ENCODE results near the gene NPIPB6.

The NPIPB6 gene

DNA sequence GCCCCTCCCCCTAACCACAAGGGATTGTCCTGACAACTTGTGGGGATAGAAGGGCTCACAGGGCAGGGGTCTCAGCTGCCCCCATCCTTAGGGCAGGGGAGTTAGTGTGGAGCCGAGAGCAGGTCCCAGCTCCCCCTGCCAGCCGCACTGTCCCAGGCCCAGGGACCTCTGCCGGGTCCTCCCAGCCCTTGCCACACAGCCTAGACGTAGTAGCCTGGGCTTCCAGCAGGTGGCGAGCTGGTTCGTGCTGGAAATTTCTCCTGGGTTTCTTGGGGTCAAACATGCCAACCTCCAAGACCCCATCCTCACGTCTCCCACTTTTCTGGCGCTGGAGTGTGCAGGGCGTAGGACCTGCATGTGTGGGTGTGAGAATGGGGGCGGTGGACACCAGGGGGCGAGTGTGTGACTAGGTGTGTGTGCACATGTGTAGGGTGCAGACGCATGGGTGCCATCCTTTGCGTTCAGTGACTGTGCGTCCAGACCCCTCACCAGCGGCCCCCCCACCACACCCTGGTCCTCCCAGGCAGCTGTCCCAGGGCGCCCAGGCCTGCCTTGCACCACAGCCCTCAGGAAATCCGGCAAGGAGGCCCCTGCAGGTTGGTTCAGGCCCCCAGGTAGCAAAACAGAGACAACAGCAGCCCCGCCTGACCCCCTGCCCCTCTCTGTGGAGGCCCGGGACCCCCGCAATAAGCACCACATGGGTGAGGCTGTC is 41.5 kb downstream of the NPIPB6 start:
- DNase-seq: no peak

DNA sequence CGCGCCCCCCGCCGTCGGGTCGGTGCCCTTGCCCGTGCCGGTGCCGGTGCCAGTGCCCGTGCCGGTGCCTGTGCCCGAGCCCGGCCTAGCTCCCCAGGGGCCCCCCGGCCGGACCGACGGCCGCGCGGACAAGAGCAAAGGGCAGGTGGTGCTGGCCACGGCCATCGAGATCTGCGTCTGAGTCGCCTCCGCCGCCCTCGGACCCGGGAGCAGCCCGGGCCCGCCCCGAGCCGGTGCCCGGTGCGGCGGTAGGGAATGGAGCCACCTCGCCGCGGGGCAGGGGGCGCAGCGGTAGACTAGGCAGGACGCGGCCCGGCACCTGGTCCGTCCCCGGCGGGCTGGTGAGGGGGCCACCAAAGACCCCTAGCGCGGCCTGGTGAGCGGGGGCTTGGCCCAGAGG is 42.6 kb downstream of the NPIPB6 start:
- DNase-seq: no peak

DNA sequence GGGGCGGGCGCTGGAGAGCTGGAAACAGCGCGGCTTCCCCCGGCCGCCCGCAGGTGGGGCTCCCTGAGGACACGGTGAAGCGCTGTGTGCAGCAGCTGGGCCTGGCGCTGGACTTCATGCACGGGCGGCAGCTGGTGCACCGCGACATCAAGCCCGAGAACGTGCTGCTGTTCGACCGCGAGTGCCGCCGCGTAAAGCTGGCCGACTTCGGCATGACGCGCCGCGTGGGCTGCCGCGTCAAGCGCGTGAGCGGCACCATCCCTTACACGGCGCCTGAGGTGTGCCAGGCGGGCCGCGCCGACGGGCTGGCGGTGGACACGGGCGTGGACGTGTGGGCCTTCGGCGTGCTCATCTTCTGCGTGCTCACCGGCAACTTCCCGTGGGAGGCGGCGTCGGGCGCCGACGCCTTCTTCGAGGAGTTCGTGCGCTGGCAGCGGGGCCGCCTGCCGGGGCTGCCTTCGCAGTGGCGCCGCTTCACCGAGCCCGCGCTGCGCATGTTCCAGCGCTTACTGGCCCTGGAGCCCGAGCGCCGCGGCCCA is 43.2 kb downstream of the NPIPB6 start:
- DNase-seq: no peak

DNA sequence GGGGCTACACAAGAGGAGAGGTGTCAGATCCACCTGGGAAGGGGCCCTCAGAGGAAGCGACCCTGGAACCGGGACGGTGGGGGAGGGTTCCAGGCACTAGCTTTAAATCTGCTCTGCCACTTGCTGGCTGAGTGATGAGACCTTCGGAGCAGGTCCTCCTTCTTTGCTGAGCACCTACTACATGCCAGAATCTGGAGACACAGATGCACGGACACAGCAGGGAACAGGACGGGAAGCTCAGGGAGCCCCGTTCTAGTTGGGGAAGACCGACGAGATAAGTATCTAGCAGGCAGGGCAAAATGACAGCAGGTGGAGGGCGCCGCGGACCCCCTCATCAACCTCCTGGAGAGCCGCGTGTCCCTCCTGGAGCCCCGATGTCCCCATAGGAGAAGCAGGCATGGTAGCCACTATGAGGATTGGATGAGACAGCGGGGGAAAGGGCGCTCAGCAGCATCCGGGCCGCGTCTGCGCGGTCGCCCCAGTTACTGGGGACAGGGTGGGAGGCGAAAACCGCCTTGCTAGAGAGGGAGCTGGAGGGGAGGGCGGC is 43.8 kb downstream of the NPIPB6 start:
- DNase-seq: no peak

DNA sequence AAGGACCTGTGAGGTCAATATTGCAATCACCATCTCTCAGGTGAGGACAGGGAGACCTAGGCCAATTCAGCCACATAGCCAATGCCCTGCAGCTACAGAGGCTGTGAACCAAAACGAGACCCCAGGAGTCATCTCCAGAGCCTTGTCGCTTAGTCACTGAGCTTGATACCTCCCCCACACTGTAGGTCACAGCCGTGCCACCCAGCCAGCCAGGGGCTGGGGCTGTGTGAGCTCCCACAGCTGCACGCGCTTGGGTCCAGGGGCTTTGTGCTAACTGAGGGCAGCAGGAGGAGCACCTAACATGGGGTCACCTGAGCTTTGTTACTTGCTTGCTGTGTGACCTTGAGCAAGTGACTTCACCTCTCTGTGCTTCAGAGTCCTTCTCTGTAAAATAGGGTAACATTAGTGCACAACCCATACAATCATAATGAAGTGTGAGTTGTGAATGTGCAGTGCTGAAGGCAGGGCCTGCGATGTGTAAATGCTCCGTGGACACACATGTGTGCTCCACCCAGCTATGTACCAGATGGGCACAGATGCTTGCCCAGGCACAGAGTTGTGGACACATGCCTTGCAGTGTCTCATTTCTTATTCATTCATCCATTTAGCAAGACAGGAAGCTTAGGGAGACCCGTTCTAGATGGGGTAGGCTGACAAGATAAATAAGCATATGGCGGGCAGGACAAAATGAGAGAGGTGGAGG is 45.1 kb downstream of the NPIPB6 start:
- no peak for DNase-seq

DNA sequence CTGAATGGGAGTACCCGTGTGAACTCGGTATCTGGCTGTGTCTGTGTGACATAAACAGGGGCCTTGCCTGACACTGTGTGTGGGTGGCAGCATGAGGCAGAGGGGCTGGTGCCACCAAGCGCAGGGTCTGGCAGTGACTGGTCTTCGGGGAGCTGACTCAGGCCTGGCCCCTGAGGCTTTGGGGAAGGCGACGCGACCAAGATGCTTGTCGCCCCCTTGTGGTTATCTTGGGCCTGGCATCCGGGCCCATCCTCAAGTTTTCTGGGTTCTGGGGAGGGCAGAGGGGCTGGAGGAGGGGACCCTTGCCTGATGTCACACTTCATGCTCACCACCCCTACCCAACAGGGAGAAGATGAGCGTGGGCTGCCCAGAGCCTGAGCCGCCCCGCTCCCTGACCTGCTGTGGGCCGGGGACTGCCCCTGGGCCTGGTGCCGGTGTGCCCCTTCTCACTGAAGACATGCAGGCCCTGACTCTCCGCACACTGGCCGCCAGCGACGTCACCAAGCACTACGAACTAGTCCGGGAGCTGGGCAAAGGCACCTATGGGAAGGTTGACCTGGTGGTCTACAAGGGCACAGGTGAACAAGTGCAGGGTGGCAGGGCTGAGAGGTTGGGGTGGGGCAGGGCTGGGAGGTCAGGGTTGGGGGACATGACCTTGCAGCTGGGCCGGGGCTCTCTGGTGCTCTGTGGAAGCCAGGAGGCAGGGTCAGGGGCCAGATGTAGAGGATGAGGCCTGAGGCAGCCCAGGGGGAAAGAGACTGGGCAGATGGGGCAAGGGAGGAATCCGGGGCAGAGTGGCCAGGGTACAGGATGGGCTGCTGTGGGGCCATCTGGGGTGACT is 46.0 kb downstream of the NPIPB6 start:
- DNase-seq: peak; percentile 60

DNA sequence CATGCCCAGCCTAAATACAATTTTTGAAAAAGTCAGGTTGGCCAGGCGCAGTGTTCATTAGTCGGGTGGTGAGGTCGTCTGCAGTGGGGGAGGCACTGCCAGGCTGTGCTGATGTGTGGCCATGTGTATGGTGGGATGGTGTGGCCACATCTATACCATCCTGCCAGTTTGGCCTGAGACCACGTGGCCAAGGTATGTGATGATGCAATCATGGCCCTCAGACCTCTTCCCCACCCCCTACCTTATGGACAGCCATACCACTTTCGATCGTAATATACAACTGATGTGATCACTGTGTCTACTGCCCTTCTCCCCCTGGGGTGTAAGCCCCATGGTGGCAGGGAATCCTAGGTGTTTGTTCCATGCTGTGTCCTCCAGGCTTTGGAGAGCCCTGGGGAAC is 47.3 kb downstream of the NPIPB6 start:
- DNase-seq: no peak

DNA sequence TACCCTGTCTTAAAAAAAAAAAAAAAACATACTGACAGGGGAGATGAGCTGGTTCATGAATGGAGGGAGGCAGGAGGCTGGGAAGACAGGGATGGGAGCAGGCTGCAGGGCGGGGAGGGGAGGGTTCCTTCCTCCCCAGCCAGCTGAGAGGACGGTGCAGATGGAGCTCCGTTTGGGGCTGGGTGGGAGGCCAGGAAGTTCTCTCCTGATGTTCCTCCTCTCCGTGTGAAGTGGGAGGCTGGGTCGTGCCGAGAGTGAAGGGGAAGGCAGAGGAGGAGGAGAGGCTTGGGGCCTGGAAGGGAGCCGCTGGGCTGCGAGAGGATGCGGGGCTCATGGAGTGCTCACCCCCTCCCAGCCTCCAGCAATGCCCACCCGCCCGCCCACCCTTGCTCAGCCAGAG is 49.7 kb downstream of the NPIPB6 start:
- no peak for DNase-seq

DNA sequence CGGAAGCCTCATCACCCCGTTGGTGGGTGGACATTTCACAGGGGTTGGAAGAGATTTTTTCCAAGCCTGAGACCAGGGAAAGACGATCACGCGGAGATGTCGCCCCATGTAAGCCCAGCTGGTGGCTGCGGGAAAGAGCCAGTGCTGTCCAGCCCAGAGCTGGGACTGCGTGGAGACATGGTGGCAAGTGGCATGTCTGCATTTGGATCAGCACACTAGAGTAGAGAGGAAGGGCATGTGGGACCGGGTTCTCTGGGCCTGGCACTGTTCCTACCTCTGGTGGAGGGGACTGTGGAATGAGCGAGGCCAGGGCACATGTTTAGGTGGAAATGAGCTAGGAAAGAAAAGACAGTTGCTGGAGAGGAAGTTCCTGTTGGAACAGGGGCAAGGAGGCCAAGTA is 51.0 kb downstream of the NPIPB6 start:
- no peak for DNase-seq

DNA sequence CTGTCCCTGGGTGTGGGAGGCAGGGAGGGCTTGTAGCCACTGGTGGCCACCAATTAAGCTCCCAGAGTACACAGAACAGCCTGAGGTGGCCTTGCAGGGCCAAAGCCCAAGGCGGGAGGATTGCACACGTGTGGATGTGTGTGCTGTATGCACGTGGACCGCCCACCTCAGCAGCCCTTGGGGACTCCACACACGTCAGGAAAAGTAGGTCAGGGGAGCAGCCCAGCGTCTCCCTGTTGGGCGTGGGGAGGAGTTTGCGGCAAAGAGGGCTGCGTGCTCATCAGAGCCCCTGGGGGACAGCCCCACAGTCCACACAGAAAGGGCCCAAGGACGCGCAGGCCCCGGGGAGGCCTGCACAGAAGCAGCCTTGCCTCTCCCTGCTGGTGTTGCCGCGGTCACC is 51.4 kb downstream of the NPIPB6 start:
- DNase-seq: no peak

DNA sequence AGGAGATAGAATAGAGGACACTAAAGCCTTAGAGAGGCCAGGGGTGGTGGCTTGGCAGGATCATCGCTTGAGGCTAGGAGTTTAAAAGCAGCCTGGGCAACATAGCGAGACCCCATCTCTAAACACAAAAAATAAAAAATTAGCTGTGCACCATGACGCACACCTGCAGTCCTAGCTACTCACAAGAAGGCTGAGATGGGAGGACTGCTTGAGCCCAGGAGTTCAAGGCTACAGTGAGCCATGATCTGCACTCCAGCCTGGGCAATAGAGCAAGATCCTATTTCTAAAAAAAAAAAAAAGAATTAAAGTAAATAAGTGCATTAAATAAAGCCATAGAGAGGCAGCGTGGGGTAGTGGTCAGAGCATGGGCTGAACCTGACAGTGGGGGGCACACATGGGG is 51.9 kb downstream of the NPIPB6 start:
- DNase-seq: no peak

DNA sequence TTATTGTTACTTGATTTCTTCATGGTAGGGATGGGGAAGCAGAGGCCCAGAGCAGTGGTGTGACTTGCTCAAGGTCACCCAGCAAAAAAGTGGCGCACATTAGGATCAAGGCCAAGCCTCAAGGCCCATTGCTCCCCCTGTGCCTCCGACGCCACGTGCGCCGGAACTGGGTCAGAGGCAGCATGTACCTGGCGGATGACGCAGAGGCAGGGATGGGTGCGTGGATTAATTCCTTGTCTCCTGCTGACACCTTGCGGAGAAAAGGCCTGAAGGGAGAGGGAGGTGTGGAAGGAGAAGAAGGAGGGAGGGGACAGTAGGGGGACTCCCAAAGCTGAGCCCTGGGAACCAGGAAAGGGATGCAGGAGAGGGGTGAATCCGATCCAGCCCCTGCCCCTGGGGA is 52.5 kb downstream of the NPIPB6 start:
- DNase-seq: no peak

DNA sequence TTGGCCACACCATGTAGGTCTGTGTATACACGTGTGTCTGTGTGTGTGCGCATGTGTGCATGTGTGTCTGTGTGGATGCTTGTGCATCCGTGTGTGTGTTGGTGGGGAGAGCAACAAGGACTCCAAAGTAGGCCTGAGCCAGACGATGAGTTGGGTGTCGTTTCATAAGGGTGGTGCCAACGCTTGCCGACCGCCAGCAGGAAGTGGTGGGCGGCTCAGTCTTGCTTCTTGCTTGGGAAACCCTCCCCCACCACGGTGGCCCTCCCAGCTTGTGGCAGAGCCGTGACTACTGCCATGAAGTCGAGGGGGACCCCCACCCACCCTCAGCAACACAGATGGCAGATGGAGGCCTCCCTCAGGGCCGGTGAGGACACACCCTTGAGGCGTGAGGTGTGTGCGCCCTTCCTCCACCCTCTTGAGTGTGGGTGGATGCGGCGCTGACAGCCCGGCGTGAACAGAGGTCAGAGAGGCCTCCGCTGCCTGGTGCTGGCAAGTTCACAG is 53.4 kb downstream of the NPIPB6 start:
- no peak for DNase-seq

DNA sequence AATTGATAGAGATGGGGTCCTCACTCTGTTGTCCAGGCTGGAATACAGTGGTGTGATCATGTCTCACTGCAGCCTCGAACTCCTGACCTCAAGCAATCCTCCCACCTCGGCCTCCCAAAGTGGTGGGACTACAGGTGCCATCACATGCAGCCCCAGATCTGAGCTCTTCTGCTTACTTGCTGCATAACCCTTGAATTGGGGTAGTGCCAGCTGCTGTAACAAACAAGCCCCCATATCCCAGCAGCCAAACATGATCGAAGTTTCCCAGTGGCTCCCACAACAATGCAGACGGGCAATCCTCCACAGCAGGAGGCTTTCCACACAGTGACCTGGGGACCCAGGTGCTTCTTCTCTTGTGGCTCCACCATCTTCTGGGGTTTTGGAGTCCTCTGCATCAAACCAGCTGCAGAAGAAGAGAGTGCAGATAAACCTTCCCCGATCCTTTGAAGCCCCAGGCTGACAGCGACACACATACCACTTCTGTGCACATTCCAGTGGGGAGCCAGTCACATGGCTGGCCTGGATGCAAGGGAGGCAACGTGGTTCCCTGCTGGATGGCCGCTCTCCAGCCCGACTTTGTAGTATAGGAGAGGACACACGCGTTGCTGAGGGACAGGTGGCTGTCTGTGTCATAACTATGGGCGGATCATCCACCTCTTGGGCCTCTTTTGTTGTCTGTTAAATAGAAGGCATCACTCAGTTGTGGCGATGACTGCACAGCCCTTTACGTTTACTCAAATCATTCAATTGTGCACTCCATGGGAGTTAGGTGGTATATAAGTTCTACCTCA is 54.3 kb downstream of the NPIPB6 start:
- DNase-seq: no peak

DNA sequence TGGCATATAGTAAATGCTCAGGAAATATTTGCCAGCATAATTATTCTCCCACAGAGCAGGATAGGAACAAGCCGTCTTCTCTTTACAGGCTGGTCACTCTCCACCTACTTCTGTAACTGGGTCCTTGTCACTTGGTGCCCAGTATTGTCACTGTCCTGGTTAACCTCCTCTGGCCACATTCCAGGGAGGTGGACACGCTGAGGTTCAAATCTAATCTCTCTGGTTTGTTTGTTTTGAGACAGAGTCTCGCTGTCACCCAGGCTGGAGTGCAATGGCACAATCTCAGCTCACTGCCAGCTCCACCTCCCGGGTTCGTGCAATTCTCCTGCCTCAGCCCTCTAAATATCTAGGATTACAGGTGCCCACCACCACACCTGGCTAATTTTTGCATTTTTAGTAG is 55.4 kb downstream of the NPIPB6 start:
- DNase-seq: no peak

DNA sequence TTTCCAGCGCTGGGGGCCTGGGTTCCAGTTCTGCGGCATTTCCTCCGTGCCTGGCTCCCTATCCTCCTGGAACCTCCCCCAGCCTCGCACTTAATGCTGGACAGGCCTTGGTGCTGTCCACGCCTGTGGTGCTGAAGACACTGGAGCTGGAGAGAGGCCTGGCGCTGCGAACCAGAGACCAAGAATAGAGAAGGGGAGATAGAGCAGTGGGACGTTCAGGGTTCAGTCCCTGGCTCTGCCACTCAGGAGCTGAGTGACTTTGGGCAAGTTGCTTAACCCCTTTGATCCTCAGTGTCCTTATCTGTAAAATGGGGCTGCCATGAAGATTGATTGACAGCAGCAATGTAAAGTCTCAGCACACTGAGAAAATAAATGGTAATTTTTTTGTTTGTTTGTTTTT is 59.1 kb downstream of the NPIPB6 start:
- DNase-seq: peak; percentile 66

DNA sequence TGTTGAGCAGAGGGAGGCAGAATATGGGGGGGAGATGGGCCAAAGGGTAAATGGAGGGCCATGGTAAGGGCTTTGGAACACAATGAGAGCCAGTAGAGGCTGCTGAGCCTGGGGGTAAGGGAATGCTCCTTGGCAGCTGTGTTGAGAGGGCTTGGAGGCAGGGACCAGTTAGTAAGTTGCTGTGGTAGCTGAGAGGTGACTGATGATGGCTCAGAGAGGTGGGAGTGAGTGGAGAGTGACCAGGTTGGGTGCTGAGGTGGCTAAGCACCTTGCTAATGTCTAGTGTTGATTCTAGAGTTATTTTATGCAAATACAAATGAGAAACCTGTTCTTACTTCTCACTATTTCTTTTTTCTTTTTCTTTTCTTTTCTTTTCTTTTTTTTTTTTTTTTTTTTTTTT is 60.2 kb downstream of the NPIPB6 start:
- DNase-seq: no peak

DNA sequence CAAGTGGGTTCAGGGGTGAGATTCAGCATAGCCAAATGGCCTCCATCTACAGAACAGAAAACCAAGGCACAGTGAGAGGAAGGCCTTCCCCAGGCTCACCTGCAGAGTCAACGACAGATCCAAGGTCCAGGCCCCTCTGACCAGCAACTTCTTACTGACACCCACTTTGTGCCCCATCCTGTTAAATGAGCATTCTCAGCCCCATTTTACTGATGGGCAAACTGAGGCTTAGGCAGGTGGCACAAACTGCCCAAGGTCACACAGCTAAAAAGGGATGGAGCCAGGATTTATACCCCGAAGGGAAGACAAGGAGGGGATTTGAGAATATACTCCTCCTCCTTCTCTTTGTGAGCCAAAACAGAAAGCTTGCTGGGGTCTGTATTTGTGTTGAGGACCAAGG is 61.7 kb downstream of the NPIPB6 start:
- no peak for DNase-seq

DNA sequence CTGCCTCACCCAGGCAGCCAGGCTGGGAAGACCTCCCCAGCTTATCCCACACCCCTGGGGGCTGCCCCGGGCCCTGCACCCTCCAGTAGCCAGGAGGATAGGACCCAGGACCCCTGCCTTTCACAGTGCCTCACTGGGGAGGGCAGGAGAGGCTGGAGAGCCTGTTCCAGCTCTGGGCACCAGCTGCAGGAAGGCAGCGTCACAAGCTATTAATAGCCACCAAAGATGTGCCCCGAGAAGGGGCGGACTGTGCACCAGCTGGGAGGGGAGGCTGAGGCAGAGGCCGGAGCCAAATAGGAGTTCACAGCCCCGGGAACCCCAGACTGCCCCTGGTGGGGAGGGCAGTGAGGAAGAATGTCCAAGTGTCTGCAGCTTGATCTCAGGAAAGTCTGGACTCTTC is 62.2 kb downstream of the NPIPB6 start:
- no peak for DNase-seq

DNA sequence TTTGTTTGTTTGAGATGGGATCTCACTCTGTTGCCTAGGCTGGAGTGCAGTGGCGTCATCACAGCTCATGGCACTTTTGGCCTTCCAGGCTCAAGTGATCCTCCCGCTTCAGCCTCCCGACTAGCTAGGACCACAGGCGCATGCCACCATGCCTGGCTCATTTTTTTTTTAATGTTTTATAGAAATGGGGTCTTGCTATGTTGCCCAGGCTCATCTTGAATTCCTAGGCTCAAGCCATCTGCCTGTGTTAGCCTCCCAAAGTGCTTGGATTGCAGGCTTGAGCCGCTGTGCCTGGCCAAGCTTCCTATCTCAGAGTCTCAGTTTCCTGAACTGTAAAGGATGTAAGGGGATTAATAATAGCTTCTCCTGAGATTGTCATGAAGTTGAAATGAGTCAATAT is 63.0 kb downstream of the NPIPB6 start:
- no peak for DNase-seq

DNA sequence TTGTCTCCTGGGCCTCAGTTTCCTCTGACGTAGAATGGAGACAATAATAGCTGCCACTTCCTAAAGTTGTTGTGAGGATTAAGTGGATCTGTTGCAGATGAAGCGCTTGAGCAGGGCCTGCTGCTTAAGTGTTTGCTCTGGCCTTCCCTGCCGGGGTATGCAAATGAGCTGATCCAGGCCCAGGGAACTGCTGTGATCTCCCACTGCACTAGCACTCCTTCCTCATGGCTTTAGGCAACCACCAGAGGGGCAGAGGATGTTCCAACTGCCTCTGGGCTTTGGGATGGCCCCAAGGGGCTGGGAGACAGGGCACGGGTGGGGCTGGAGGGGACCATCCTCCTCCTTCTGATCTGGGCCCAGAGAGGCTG is 64.8 kb downstream of the NPIPB6 start:
- DNase-seq: no peak

DNA sequence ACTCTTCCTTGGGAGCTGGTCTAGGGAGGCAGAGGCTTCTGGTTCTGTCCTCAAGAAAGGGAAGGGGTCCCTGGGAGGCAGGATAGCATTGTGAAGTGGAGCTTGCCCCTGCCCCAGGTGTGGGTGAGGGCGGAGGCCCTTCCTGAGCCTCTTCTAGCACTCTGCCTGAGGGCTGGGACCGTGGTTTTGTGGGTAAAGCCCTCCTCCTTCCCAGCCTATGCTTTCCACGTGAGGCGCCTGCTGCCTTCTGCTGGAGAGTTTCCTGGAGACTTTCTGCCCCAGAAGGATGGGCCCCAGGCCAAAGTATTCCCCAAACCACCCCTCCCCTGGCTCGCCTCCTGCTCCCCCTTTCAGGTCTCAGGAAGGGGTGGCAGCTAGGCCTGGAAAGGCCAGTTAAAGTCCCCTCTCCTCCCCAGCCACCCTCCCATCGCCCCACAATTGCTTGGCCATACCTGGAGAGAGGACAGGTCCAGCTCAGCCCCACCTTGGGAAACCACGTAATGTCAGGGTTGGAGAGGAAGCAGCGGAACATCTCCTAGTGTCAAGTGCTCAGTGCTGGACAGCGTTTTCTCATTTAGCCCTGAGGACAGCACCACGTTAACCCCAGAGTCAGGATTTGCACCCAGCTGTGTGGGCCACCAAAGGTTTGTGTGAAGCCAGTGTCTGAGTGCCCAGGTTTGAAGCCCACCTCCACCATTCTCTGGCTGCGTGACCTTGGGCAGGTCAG is 65.4 kb downstream of the NPIPB6 start:
- no peak for DNase-seq

All from right forelimb (tissue), 1 donor.